ACC112 (cell line): ENCODE results near the gene ITFG2.

Experiments
- H2AFZ ChIP-seq: fragments of 200-600 bp; sonication (generic); one replicate; pipeline ENCODE4 v1.6.0; 2017; ENCODE audit warnings: antibody characterized with exemption, low read length; ENCODE audit not compliant: unreplicated experiment
- H3K27ac ChIP-seq: fragments of 200-600 bp; sonication (generic); 2 replicates; pipeline ENCODE4 v1.5.1; 2014; ENCODE audit warnings: low read depth, mild to moderate bottlenecking, antibody characterized with exemption, low read length, moderate library complexity
- H3K27me3 ChIP-seq: fragments of 200-600 bp; sonication (generic); 2 replicates; pipeline ENCODE4 v1.6.1; 2014; ENCODE audit warnings: mild to moderate bottlenecking, antibody characterized with exemption, low read length, moderate library complexity, mixed read lengths; ENCODE audit not compliant: insufficient read depth
- H3K36me3 ChIP-seq: fragments of 200-600 bp; sonication (generic); 2 replicates; pipeline ENCODE4 v1.6.1; 2016; ENCODE audit warnings: mild to moderate bottlenecking, antibody characterized with exemption, low read length, moderate library complexity, mixed read lengths; ENCODE audit not compliant: insufficient read depth
- H3K4me1 ChIP-seq: fragments of 200-600 bp; sonication (generic); one replicate; pipeline ENCODE4 v1.6.1; 2016; ENCODE audit warnings: low read length, mixed read lengths; ENCODE audit not compliant: insufficient read depth, unreplicated experiment, control insufficient read depth
- H3K4me3 ChIP-seq: fragments of 200-600 bp; sonication (generic); 2 replicates; pipeline ENCODE4 v1.5.1; 2014; ENCODE audit warnings: mild to moderate bottlenecking, low read depth, low read length
- H3K79me2 ChIP-seq: fragments of 200-600 bp; sonication (generic); one replicate; pipeline ENCODE4 v1.6.0; 2016; ENCODE audit warnings: low read length; ENCODE audit not compliant: control insufficient read depth, unreplicated experiment, insufficient read depth

The ITFG2 gene

GRCh38 chr12:2776129-2776806, 36.2 kb upstream of the ITFG2 start:
- peaks cover 72% of the 10 kb centered on the region for H3K27me3 ChIP-seq
- no peak overlapping the region for H2AFZ ChIP-seq
- H3K79me2 ChIP-seq: no peaks in the 10 kb centered on the region
- H3K4me1 ChIP-seq: no peaks in the 10 kb centered on the region
- no peaks in the 10 kb centered on the region for H3K36me3 ChIP-seq
- no peak overlapping the region for H3K27ac ChIP-seq
- H3K4me3 ChIP-seq: no peak overlapping the region

GRCh38 chr12:2779281-2779680, 33.2 kb upstream of the ITFG2 start:
- no peaks in the 10 kb centered on the region for H3K4me1 ChIP-seq

GRCh38 chr12:2783936-2784600, 28.4 kb upstream of the ITFG2 start:
- no peak overlapping the region for H2AFZ ChIP-seq

More at GRCh38 chr12:2779281-2779680, 33.2 kb upstream of the ITFG2 start:
- Histone ChIP-seq H3K79me2 (no peaks in the 10 kb centered on the region), H3K4me3 (no peak overlapping the region), H3K27me3 (peaks cover 71% of the 10 kb centered on the region), H3K36me3 (no peaks in the 10 kb centered on the region), H3K27ac (no peak overlapping the region), H2AFZ (no peak overlapping the region)

GRCh38 chr12:2785017-2785416, 27.5 kb upstream of the ITFG2 start:
- H3K79me2 ChIP-seq: no peaks in the 10 kb centered on the region
- no peak overlapping the region for H2AFZ ChIP-seq
- H3K27me3 ChIP-seq: peaks cover 53% of the 10 kb centered on the region

More at GRCh38 chr12:2783936-2784600, 28.4 kb upstream of the ITFG2 start:
- Histone ChIP-seq H3K36me3 (no peaks in the 10 kb centered on the region), H3K27ac (no peak overlapping the region), H3K79me2 (no peaks in the 10 kb centered on the region), H3K4me3 (peak overlapping the region; percentile 39), H3K4me1 (no peaks in the 10 kb centered on the region), H3K27me3 (peaks cover 57% of the 10 kb centered on the region)

GRCh38 chr12:2791089-2791488, 21.4 kb upstream of the ITFG2 start:
- no peaks in the 10 kb centered on the region for H3K4me1 ChIP-seq
- no peak overlapping the region for H2AFZ ChIP-seq
- H3K36me3 ChIP-seq: no peaks in the 10 kb centered on the region
- H3K79me2 ChIP-seq: peaks cover 12% of the 10 kb centered on the region
- peaks cover 13% of the 10 kb centered on the region for H3K27me3 ChIP-seq
- H3K27ac ChIP-seq: no peak overlapping the region
- H3K4me3 ChIP-seq: no peak overlapping the region

More at GRCh38 chr12:2785017-2785416, 27.5 kb upstream of the ITFG2 start:
- Histone ChIP-seq H3K36me3 (no peaks in the 10 kb centered on the region), H3K4me1 (no peaks in the 10 kb centered on the region), H3K4me3 (no peak overlapping the region), H3K27ac (no peak overlapping the region)

GRCh38 chr12:2792671-2793500, 19.6 kb upstream of the ITFG2 start:
- no peak overlapping the region for H2AFZ ChIP-seq
- peaks cover 15% of the 10 kb centered on the region for H3K4me1 ChIP-seq
- no peak overlapping the region for H3K27ac ChIP-seq
- peaks cover 12% of the 10 kb centered on the region for H3K27me3 ChIP-seq
- peaks cover 6% of the 10 kb centered on the region; the same call in 1 of the 2 replicates for H3K36me3 ChIP-seq
- H3K4me3 ChIP-seq: no peak overlapping the region
- H3K79me2 ChIP-seq: peaks cover 30% of the 10 kb centered on the region

- peaks cover 37% of the 10 kb centered on the region for H3K79me2 ChIP-seq
- H3K36me3 ChIP-seq: peaks cover 13% of the 10 kb centered on the region; the same call in 1 of the 2 replicates
- peaks cover 15% of the 10 kb centered on the region for H3K4me1 ChIP-seq
- peaks cover 6% of the 10 kb centered on the region for H3K27me3 ChIP-seq
- no peak overlapping the region for H2AFZ ChIP-seq
- no peak overlapping the region; the same call in 1 of the 2 replicates for H3K4me3 ChIP-seq
- H3K27ac ChIP-seq: no peak overlapping the region
These were observed 18.9 kb upstream of the ITFG2 start for GRCh38 chr12:2793561-2793960.

GRCh38 chr12:2794191-2794735, 18.2 kb upstream of the ITFG2 start:
- Histone ChIP-seq H3K36me3 (peaks cover 19% of the 10 kb centered on the region; the same call in 1 of the 2 replicates), H2AFZ (peak overlapping the region; percentile 93), H3K27ac (peak overlapping the region; percentile 20; the same call in 1 of the 2 replicates), H3K4me3 (peak overlapping the region; percentile 95), H3K4me1 (peaks cover 15% of the 10 kb centered on the region), H3K27me3 (no peaks in the 10 kb centered on the region; the same call in 1 of the 2 replicates), H3K79me2 (peaks cover 40% of the 10 kb centered on the region)

- Histone ChIP-seq H3K79me2 (peaks cover 40% of the 10 kb centered on the region), H3K4me1 (peaks cover 15% of the 10 kb centered on the region), H3K27ac (peak within 1 kb of the TSS; percentile 20; the same call in 1 of the 2 replicates), H3K36me3 (peaks cover 24% of the 10 kb centered on the region; the same call in 1 of the 2 replicates), H2AFZ (peak within 1 kb of the TSS; percentile 93), H3K27me3 (no peaks in the 10 kb centered on the region), H3K4me3 (peak within 1 kb of the TSS; percentile 95)
These were observed 17.7 kb upstream of the ITFG2 start, which contains the start of gene FKBP4 for GRCh38 chr12:2794736-2795289. TSS of gene FKBP4 (plus strand) at chr12:2794970. CDS start at chr12:2795140, 170 bp downstream.
